Measurements from ENCODE around the gene PEX11B. TPM values are rescaled to one million over a fixed set of nuclear protein-coding genes. Genes with fewer than 3 reads are reported as not detected.

The PEX11B gene
- total RNA-seq, 1 experiment from 2014 or later, result 13.7 TPM

- TF ChIP-seq CTCF (conservative IDR thresholded peaks at IDR 0.05), result peak; percentile 98
- Mint-ChIP-seq H3K9me3 (no peaks in the 10 kb centered on the region), H3K4me3 (peak overlapping the region; percentile 39 to 73), H3K36me3 (ENCODE audit: insufficient read depth in 1 of 3, low read depth in 3 of 3) (no peaks in the 10 kb centered on the region), H3K27me3 (ENCODE audit: low read depth) (peaks cover 13% of the 10 kb centered on the region), H3K4me1 (peaks cover 16 to 17% of the 10 kb centered on the region in 2 experiments), H3K27ac (peak overlapping the region; percentile 33 to 95 (median 46); a peak in 4 of 7 replicates)
- H3K27me3 ChIP-seq (ENCODE audit: insufficient read depth, low read length), result no peaks in the 10 kb centered on the region
- H3K79me1 ChIP-seq (ENCODE audit: insufficient read depth, low read depth, low read length, poor library complexity, severe bottlenecking), result no peaks in the 10 kb centered on the region
- H3K79me2 ChIP-seq (ENCODE audit: insufficient read depth, low read length), result no peaks in the 10 kb centered on the region
- no peak overlapping the region for H2BK5ac ChIP-seq (ENCODE audit: insufficient read length, low read length)
- no peaks in the 10 kb centered on the region for H4K20me1 ChIP-seq (ENCODE audit: control insufficient read depth, insufficient read depth, insufficient read length)
- H2AK5ac ChIP-seq (ENCODE audit: insufficient read length, low read length), result no peak overlapping the region
- no peak overlapping the region for H4K8ac ChIP-seq (replicated peaks; ENCODE audit: insufficient read length, low read depth, low read length)
- H2BK120ac ChIP-seq (ENCODE audit: low read depth, low read length, poor library complexity, severe bottlenecking), result no peak overlapping the region
- WGBS (ENCODE audit: extremely low coverage, insufficient read length, low lambda C conversion rate), result no CpG with 5 or more reads among the region's 6 CpGs
- H3K9me3 ChIP-seq (ENCODE audit: control insufficient read depth, low read depth, low read length), result no peaks in the 10 kb centered on the region
- no peak overlapping the region for H3K23ac ChIP-seq (ENCODE audit: insufficient read length, low read depth, low read length)
- H3K9ac ChIP-seq (ENCODE audit: extremely low read depth, insufficient read length, low read length), result peak overlapping the region; percentile 45
- no peak overlapping the region for H3T11ph ChIP-seq (ENCODE audit: low read length)
- H3K14ac ChIP-seq (ENCODE audit: insufficient read depth, low read length), result no peak overlapping the region
- no peak overlapping the region for H3K56ac ChIP-seq (ENCODE audit: insufficient read length, low read depth, low read length)
- no peak overlapping the region for H3K4ac ChIP-seq (ENCODE audit: low read depth, low read length)
- H2AFZ ChIP-seq (ENCODE audit: low read length), result peak overlapping the region; percentile 95
- peak overlapping the region; percentile 41 for H3K4me2 ChIP-seq (ENCODE audit: insufficient read depth, insufficient read length, low read length)
- H2BK12ac ChIP-seq (ENCODE audit: insufficient read length, low read depth, low read length), result no peak overlapping the region
- H3K27ac ChIP-seq (ENCODE audit: insufficient read length, low read depth, low read length), result no peak overlapping the region
- H4K91ac ChIP-seq (ENCODE audit: insufficient read length, low read depth, low read length), result no peak overlapping the region
- H2BK20ac ChIP-seq (ENCODE audit: low read depth, low read length, poor library complexity, severe bottlenecking), result no peak overlapping the region
- DNase-seq, result peak; percentile 98
- no peaks in the 10 kb centered on the region for H3K4me1 ChIP-seq (ENCODE audit: insufficient read depth, low read length)
- H2BK15ac ChIP-seq (ENCODE audit: low read depth, low read length), result no peak overlapping the region
- peaks cover 4% of the 10 kb centered on the region for H3K23me2 ChIP-seq (ENCODE audit: insufficient read length, low read depth, low read length, poor library complexity, severe bottlenecking)
- no peak overlapping the region for H4K5ac ChIP-seq (ENCODE audit: insufficient read length, low read depth, low read length)
- no peak overlapping the region for H3K18ac ChIP-seq (ENCODE audit: insufficient read length, low read depth, low read length)
Measured at GRCh38 chr1:145891587-145892485, 26.7 kb downstream of the PEX11B start.

Data from H9 (cell line).